Measurements from ENCODE around the gene CPEB4. TPM values are rescaled to one million over a fixed set of nuclear protein-coding genes. Genes with fewer than 3 reads are reported as not detected.
A peak's percentile ranks its signal among the peaks of the same experiment; 100 is the strongest.

Gene CPEB4
- total RNA-seq, 1 donor from 2014 or later = 27.9 TPM

GRCh38 chr5:173863359-173863758 lies 24.8 kb upstream of the CPEB4 start:
- no peak for FAIRE-seq
- TF ChIP-seq CTCF (IDR thresholded peaks at IDR 0.05; ENCODE audit: insufficient read depth, low read length, severe bottlenecking) = no peak
- Histone ChIP-seq H3K4me3 (ENCODE audit: low read depth, low read length) (no peak overlapping the region), H3K27me3 (ENCODE audit: control insufficient read depth, insufficient read depth, low read length) (no peaks in the 10 kb centered on the region), H3K36me3 (ENCODE audit: control insufficient read depth, insufficient read depth, low read length) (no peaks in the 10 kb centered on the region)
- no peak for DNase-seq (ENCODE audit: low read depth)

DNA sequence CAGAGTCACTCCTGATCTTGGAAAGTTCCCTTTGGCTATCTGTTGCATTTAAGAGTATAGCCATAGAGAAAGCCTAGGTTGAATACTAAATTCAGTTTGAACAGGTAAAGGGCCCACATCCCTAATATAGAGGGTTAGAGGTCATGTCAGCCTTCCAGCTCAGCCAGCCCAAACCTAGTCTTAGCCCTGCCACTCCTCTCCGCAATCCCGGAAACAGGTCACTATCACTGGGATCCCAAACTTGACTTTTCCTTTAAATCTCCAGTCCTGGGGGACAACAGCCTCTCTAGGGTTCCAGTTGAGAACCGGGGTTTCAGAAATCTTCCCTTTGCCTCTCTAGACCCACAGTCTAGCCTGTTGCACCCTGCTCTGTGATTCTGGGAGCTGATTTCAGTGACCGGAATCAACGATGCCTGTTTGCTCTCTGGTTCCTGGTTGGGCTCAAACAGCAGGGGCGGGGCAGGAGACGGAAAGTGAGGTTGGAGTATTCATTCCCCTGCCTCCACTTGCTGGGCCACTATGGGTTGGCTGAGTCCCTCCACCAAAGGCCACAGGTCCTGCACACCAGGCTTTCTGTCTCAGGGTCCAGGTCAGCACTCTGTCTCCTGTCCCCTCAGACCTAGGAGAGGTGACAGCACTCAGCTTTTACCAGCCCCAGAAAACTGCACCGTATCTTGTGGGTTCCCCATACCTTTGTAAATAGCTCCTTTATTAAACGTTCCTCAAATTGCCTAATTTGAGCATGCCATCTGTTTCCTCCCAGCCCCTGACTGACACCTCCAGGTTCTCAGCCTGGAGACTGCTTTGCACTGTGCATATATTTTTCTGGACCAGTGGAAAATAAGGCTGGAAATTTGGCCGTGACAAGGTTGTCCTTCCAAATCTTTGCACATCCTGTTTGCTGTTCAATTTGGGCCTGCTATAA lies 23.8 kb upstream of the CPEB4 start:
- no peak for TF ChIP-seq CTCF (IDR thresholded peaks at IDR 0.05; ENCODE audit: insufficient read depth, low read length, severe bottlenecking)
- no peak for DNase-seq (ENCODE audit: low read depth)
- no peak overlapping the region for H3K4me3 ChIP-seq (ENCODE audit: low read depth, low read length)

DNA sequence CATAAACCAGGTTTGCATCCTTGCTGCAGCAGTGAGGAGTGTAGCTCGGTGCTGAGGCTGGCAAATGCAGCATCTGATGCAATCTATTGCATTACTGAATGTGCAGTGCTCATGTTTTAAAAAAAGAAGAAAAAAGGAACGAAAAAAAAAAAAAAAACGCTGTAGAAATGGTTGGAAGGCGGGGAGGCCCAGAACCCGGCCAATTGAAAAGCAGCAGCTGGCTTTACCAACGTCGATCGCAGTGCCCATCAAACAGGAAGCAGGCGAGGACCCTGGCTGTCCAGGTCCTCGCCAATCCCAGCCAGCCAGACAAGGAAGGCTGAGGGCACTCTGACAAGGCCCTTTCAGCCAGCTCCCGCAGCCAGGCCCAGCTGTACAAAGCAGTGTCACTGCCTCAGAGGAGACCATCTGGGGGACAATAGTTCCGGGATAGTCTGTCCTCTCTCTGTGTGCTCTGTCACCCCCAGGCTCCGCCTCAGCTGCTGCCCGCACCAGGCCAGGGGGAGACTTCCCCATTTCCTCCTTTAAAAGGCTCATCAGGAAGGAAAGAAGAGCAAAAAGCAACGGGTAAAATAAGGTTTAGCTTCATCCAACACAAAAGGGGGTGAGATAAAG lies 21.8 kb upstream of the CPEB4 start:
- no peak for FAIRE-seq
- no peak for TF ChIP-seq CTCF (IDR thresholded peaks at IDR 0.05; ENCODE audit: insufficient read depth, low read length, severe bottlenecking)
- Histone ChIP-seq H3K4me3 (ENCODE audit: low read depth, low read length) (no peak overlapping the region), H3K27me3 (ENCODE audit: control insufficient read depth, insufficient read depth, low read length) (no peaks in the 10 kb centered on the region), H3K36me3 (ENCODE audit: control insufficient read depth, insufficient read depth, low read length) (no peaks in the 10 kb centered on the region)
- DNase-seq (ENCODE audit: low read depth) = no peak

More for the DNA sequence above, 23.8 kb upstream of the CPEB4 start:
- H3K27me3 ChIP-seq (ENCODE audit: control insufficient read depth, insufficient read depth, low read length) = no peaks in the 10 kb centered on the region
- no peak for FAIRE-seq
- no peaks in the 10 kb centered on the region for H3K36me3 ChIP-seq (ENCODE audit: control insufficient read depth, insufficient read depth, low read length)

DNA sequence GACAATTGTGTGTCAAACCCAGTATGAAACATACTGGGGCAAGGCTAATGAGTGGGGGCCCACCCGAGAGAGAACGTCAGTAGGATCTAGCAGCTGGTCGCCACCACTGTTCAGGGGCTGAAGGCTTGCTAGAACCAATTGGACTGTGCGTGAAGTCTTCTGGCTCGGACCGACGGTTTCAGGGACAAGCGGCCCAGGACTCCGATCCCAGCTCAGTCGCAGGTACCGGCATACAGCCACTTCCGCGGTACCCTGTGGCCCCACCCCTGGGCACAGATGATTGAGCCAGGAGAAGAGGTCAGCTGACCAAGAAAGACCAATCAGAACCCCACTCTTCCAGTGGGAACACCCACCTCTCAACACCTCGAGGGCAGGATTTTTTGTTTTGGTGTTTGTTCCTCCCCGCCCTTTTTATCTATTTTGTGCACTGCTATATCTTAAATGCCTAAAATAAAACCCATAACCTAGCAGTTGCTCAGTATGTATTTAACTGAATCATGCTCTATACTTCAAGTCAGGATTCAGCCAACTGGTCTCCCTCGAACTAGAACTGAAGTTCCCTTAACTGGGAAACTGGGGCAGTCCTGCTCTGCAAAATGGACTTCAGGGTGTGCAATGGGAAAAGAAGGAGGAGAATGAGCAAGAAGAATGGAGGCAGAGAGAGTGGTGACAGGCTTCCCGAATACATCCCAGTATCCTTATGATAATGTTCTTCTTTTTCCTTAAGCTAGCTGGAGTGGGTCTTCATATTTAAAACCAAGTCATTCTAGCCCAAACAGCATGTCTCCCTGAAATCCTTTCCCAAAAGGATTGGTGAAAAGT lies 21.1 kb upstream of the CPEB4 start:
- FAIRE-seq = no peak
- Histone ChIP-seq H3K4me3 (ENCODE audit: low read depth, low read length) (no peak overlapping the region), H3K36me3 (ENCODE audit: control insufficient read depth, insufficient read depth, low read length) (no peaks in the 10 kb centered on the region), H3K27me3 (ENCODE audit: control insufficient read depth, insufficient read depth, low read length) (no peaks in the 10 kb centered on the region)
- TF ChIP-seq CTCF (IDR thresholded peaks at IDR 0.05; ENCODE audit: insufficient read depth, low read length, severe bottlenecking) = no peak
- no peak for DNase-seq (ENCODE audit: low read depth)

- no peaks in the 10 kb centered on the region for H3K27me3 ChIP-seq (ENCODE audit: control insufficient read depth, insufficient read depth, low read length)
- DNase-seq (ENCODE audit: low read depth) (peak; percentile 26), FAIRE-seq (no peak)
- no peaks in the 10 kb centered on the region for H3K36me3 ChIP-seq (ENCODE audit: control insufficient read depth, insufficient read depth, low read length)
- no peak for TF ChIP-seq CTCF (IDR thresholded peaks at IDR 0.05; ENCODE audit: insufficient read depth, low read length, severe bottlenecking)
- no peak overlapping the region for H3K4me3 ChIP-seq (ENCODE audit: low read depth, low read length)
These were observed 19.9 kb upstream of the CPEB4 start for GRCh38 chr5:173868096-173868880.

All from bronchial epithelial cell (primary cell).